Measurements from ENCODE around the gene ZC2HC1C. TPM values are rescaled to one million over a fixed set of nuclear protein-coding genes. Genes with fewer than 3 reads are reported as not detected.

ZC2HC1C gene
- total RNA-seq, 1 experiment from 2014 or later: 5.2 TPM

GRCh38 chr14:75068294-75069120 is 934 bp upstream of the ZC2HC1C start:
- TF ChIP-seq SIN3A (IDR thresholded peaks at IDR 0.05; ENCODE audit: borderline replicate concordance, insufficient read depth, low read depth, low read length) (no peak), TCF7L2 (IDR thresholded peaks at IDR 0.05; ENCODE audit: low read depth, low read length) (no peak)
- TF ChIP-seq, protein P1, sequence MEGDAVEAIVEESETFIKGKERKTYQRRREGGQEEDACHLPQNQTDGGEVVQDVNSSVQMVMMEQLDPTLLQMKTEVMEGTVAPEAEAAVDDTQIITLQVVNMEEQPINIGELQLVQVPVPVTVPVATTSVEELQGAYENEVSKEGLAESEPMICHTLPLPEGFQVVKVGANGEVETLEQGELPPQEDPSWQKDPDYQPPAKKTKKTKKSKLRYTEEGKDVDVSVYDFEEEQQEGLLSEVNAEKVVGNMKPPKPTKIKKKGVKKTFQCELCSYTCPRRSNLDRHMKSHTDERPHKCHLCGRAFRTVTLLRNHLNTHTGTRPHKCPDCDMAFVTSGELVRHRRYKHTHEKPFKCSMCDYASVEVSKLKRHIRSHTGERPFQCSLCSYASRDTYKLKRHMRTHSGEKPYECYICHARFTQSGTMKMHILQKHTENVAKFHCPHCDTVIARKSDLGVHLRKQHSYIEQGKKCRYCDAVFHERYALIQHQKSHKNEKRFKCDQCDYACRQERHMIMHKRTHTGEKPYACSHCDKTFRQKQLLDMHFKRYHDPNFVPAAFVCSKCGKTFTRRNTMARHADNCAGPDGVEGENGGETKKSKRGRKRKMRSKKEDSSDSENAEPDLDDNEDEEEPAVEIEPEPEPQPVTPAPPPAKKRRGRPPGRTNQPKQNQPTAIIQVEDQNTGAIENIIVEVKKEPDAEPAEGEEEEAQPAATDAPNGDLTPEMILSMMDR (IDR thresholded peaks at IDR 0.05): no peak
- Histone ChIP-seq H3K36me3 (ENCODE audit: control insufficient read depth, insufficient read depth, low read length) (no peaks in the 10 kb centered on the region; the same call in 1 of the 2 replicates), H3K9me3 (ENCODE audit: control insufficient read depth, insufficient read depth, low read depth, low read length) (no peaks in the 10 kb centered on the region), H3K27me3 (ENCODE audit: control insufficient read depth, insufficient read depth, low read length) (no peaks in the 10 kb centered on the region), H3K4me3 (ENCODE audit: low read depth in 2 of 2, low read length in 2 of 2) (peak overlapping the region; percentile 64 to 72), H3K4me1 (ENCODE audit: control insufficient read depth, insufficient read depth, low read length) (peaks cover 11% of the 10 kb centered on the region), H3K27ac (ENCODE audit: low read length) (peak overlapping the region; percentile 99)
- ATAC-seq (peak; percentile 18), DNase-seq (ENCODE audit: low read depth, low spot score) (no peak)
- in situ Hi-C loops (cut with HindIII; ENCODE audit: low pct_unique_long_range_greater_than_20kb, low sequenced_read_pairs): no loop called here
- intact Hi-C loops (cut with micrococcal nuclease; ENCODE audit: unreplicated experiment): no loop called here
- CTCF ChIA-PET: no interaction called here
- TSS peak; percentile 94 for BruUV-seq (replicated peaks)
- POLR2A ChIA-PET: interaction anchor here (0.6 to 1.1 kb wide), 4 partner anchors 14 to 156 kb away, joined by 3 to 7 read pairs (median 6); no protein-coding TSS in a partner anchor

GRCh38 chr14:75069811-75070145 is 337 bp downstream of the ZC2HC1C start:
- ChIA-PET POLR2A (interaction anchor here (0.8 to 1.1 kb wide), 2 partner anchors 19 to 147 kb away, joined by 3 read pairs; partner anchors contain the start of gene RPS6KL1), CTCF (interaction anchor here (0.5 kb wide), 1 partner anchor 191 kb away, joined by 3 read pairs; no protein-coding TSS in a partner anchor)
- Histone ChIP-seq H3K36me3 (ENCODE audit: control insufficient read depth, insufficient read depth, low read length) (no peaks in the 10 kb centered on the region), H3K27me3 (ENCODE audit: control insufficient read depth, insufficient read depth, low read length) (no peaks in the 10 kb centered on the region), H3K9me3 (ENCODE audit: control insufficient read depth, insufficient read depth, low read depth, low read length) (no peaks in the 10 kb centered on the region), H3K4me3 (ENCODE audit: low read depth in 2 of 2, low read length in 2 of 2) (peak overlapping the region; percentile 64 to 72), H3K27ac (ENCODE audit: low read length) (peak overlapping the region; percentile 99), H3K4me1 (ENCODE audit: control insufficient read depth, insufficient read depth, low read length) (peaks cover 11% of the 10 kb centered on the region)
- ATAC-seq (peak; percentile 15; the same call in 1 of the 2 replicates), DNase-seq (ENCODE audit: low read depth, low spot score) (no peak)
- TF ChIP-seq POLR2AphosphoS5 (IDR thresholded peaks at IDR 0.05; ENCODE audit: low read depth, low read length) (no peak), SIN3A (IDR thresholded peaks at IDR 0.05; ENCODE audit: borderline replicate concordance, insufficient read depth, low read depth, low read length) (no peak), TCF7L2 (IDR thresholded peaks at IDR 0.05; ENCODE audit: low read depth, low read length) (no peak), REST (IDR thresholded peaks at IDR 0.05; ENCODE audit: insufficient read depth in 1 of 2, low read depth in 2 of 2, low read length in 1 of 2) (no peak)
- TF ChIP-seq, protein P1 (IDR thresholded peaks at IDR 0.05): no peak
- no TSS peak for BruUV-seq (replicated peaks)
- intact Hi-C loops (cut with micrococcal nuclease; ENCODE audit: unreplicated experiment): no loop called here
- in situ Hi-C loops (cut with HindIII; ENCODE audit: low pct_unique_long_range_greater_than_20kb, low sequenced_read_pairs): no loop called here

Data from Panc1 (cell line).